ENCODE measurements around the gene MOB1A. TPM values are rescaled to one million over a fixed set of nuclear protein-coding genes. Genes with fewer than 3 reads are reported as not detected.

MOB1A gene
- total and polyA plus RNA-seq, 2 of the 8 experiments (the other 6 are each of a cell fraction or from before 2014, with no cell fraction given), result 21.6 to 91.7 TPM

DNA sequence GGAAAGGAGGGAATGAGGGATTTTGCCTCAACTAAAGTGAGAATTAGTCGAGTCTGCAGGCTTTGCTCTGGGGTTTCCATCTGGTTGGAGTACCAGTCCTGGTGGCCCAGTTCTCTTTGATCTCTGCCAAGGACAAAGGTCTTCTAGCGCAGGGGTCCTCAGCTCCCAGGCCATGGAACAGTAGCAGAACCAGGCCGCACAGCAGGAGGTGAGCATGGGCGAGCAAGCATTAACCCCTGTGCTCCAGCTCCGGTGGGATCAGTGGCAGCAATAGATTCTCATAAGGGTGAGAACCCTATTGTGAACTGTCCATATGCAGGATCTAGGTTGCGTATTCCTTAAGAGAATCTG is 43.6 kb upstream of the MOB1A start:
- no peak overlapping the region for H3K56ac ChIP-seq (replicated peaks; ENCODE audit: insufficient read length, low read depth, low read length)
- H3K27me3 ChIP-seq (replicated peaks in 1 of 4; ENCODE audit: control insufficient read depth in 3 of 4, extremely low read depth in 1 of 4, insufficient read depth in 3 of 4, low read length in 3 of 4), result no peaks in the 10 kb centered on the region
- H2BK5ac ChIP-seq (ENCODE audit: low read depth, low read length), result no peak overlapping the region
- H3K14ac ChIP-seq (ENCODE audit: insufficient read length), result no peak overlapping the region
- H3K4me3 ChIP-seq (ENCODE audit: extremely low read depth in 1 of 4, insufficient read depth in 2 of 4, low read depth in 3 of 4, low read length in 4 of 4), result no peak overlapping the region
- H3K79me1 ChIP-seq (ENCODE audit: low read depth, low read length), result no peaks in the 10 kb centered on the region
- no peak overlapping the region for H2BK120ac ChIP-seq (replicated peaks; ENCODE audit: low read depth, low read length)
- H2BK20ac ChIP-seq (ENCODE audit: low read length), result no peak overlapping the region
- H3K18ac ChIP-seq (ENCODE audit: extremely low read depth, low read length), result no peak overlapping the region
- FAIRE-seq, result no peak
- ChIA-PET CTCF (ENCODE audit: partially characterized antibody) (no interaction called here), POLR2A (ENCODE audit: partially characterized antibody) (interaction anchor here (0.9 to 72.1 kb wide), 9 partner anchors 9 to 242 kb away, joined by 3 to 2699 read pairs (median 5); partner anchors contain the start of genes BOLA3, MOB1A and MTHFD2)
- peaks cover 0 to 28% (median 13%) of the 10 kb centered on the region in 4 experiments; a peak in 6 of 8 replicates for H3K36me3 ChIP-seq (ENCODE audit: control insufficient read depth in 2 of 4, insufficient read depth in 4 of 4, low read length in 3 of 4)
- no peak overlapping the region for H3K27ac ChIP-seq (ENCODE audit: low read depth, low read length)
- H4K20me1 ChIP-seq (replicated peaks in 1 of 2; ENCODE audit: control insufficient read depth in 1 of 2, insufficient read depth in 2 of 2, low read length in 2 of 2), result peaks cover 0 to 5% of the 10 kb centered on the region in 2 experiments
- no peak overlapping the region for H4K91ac ChIP-seq (replicated peaks; ENCODE audit: insufficient read length, low read length)
- H2BK15ac ChIP-seq (ENCODE audit: low read length), result no peak overlapping the region
- no peak overlapping the region for H4K8ac ChIP-seq (ENCODE audit: extremely low read depth, insufficient read depth, low read length)
- no peak overlapping the region for H4K5ac ChIP-seq (ENCODE audit: insufficient read length, low read depth, low read length)
- H3K4me1 ChIP-seq (replicated peaks in 1 of 4; ENCODE audit: control insufficient read depth in 3 of 4, insufficient read depth in 4 of 4, low read length in 3 of 4), result peaks cover 0 to 2% (median 0%) of the 10 kb centered on the region in 4 experiments; a peak in 1 of 7 replicates
- no peak overlapping the region for H3K4ac ChIP-seq (replicated peaks; ENCODE audit: insufficient read length, low read depth, low read length)
- peak; percentile 68 for TF ChIP-seq POLR2AphosphoS5 (IDR thresholded peaks at IDR 0.05; ENCODE audit: low read depth, low read length)
- no peak for TF ChIP-seq POU5F1 (IDR thresholded peaks at IDR 0.05; ENCODE audit: low read depth, low read length)
- no peak for TF ChIP-seq RFX5 (IDR thresholded peaks at IDR 0.05; ENCODE audit: borderline replicate concordance, low read depth, low read length)
- TF ChIP-seq SIX5 (IDR thresholded peaks at IDR 0.05; ENCODE audit: low read depth, low read length), result no peak
- TF ChIP-seq, protein P1, sequence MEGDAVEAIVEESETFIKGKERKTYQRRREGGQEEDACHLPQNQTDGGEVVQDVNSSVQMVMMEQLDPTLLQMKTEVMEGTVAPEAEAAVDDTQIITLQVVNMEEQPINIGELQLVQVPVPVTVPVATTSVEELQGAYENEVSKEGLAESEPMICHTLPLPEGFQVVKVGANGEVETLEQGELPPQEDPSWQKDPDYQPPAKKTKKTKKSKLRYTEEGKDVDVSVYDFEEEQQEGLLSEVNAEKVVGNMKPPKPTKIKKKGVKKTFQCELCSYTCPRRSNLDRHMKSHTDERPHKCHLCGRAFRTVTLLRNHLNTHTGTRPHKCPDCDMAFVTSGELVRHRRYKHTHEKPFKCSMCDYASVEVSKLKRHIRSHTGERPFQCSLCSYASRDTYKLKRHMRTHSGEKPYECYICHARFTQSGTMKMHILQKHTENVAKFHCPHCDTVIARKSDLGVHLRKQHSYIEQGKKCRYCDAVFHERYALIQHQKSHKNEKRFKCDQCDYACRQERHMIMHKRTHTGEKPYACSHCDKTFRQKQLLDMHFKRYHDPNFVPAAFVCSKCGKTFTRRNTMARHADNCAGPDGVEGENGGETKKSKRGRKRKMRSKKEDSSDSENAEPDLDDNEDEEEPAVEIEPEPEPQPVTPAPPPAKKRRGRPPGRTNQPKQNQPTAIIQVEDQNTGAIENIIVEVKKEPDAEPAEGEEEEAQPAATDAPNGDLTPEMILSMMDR (IDR thresholded peaks at IDR 0.05; ENCODE audit: control extremely low read depth in 1 of 3, insufficient read depth in 1 of 3, low read depth in 1 of 3, low read length in 3 of 3), result no peak
- no peak for TF ChIP-seq KDM5A (IDR thresholded peaks at IDR 0.05; ENCODE audit: low read length)
- peak; percentile 30 to 40; a peak in 2 of 3 replicates for TF ChIP-seq POLR2A (IDR thresholded peaks at IDR 0.05; ENCODE audit: control extremely low read depth in 1 of 2, low read depth in 2 of 2, low read length in 2 of 2)
- no peak for TF ChIP-seq EZH2 (IDR thresholded peaks at IDR 0.05; ENCODE audit: low read depth, low read length, severe bottlenecking)
- TF ChIP-seq TBP (IDR thresholded peaks at IDR 0.05; ENCODE audit: low read depth, low read length), result no peak
- no peak overlapping the region for H2BK12ac ChIP-seq (ENCODE audit: low read depth, low read length)
- H2AFZ ChIP-seq (ENCODE audit: low read length), result no peak overlapping the region
- H2AK5ac ChIP-seq (ENCODE audit: low read depth, low read length), result no peak overlapping the region
- no peaks in the 10 kb centered on the region for H3K9me3 ChIP-seq (ENCODE audit: insufficient read depth in 2 of 2, low read depth in 1 of 2, low read length in 1 of 2)
- H3K23ac ChIP-seq (ENCODE audit: insufficient read length), result no peak overlapping the region
- no peak for DNase-seq (ENCODE audit: low read depth in 1 of 2, low spot score in 2 of 2)
- no peaks in the 10 kb centered on the region for H3K23me2 ChIP-seq (ENCODE audit: low read depth, low read length)
- 86% methylated on average over 6 of the region's 6 CpGs; no CpG with 5 or more reads in 1 of the 2 experiments for WGBS, 2 experiments (ENCODE audit: extremely low coverage in 1 of 2, insufficient coverage in 1 of 2, insufficient read length in 1 of 2, insufficient replicate concordance in 2 of 2, low coverage in 1 of 2, low lambda C conversion rate in 2 of 2, missing lambda C conversion rate in 1 of 2)
- H3K9ac ChIP-seq (replicated peaks in 1 of 4; ENCODE audit: extremely low read depth in 1 of 4, low read depth in 3 of 4, low read length in 3 of 4), result no peak overlapping the region
- H3K4me2 ChIP-seq (ENCODE audit: insufficient read depth in 1 of 2, low read depth in 2 of 2, low read length in 2 of 2), result no peak overlapping the region
- no peaks in the 10 kb centered on the region for H3K79me2 ChIP-seq (ENCODE audit: control insufficient read depth in 1 of 2, insufficient read depth in 2 of 2, low read length in 2 of 2)

Measured in H1 (cell line).